ENCODE data around the gene THPO.

GRCh38 chr3:184361932-184362667 is 15.9 kb downstream of the THPO start:
- TF ChIP-seq GATA2 (IDR thresholded peaks at IDR 0.05; ENCODE audit: low read depth, low read length) (no peak), GATA3 (IDR thresholded peaks at IDR 0.05; ENCODE audit: low read depth, low read length) (no peak)

Data from SH-SY5Y (cell line).